K562 (cell line): ENCODE results near the gene LHX5. TPM values are rescaled to one million over a fixed set of nuclear protein-coding genes. Genes with fewer than 3 reads are reported as not detected.

Experiments
- AFF1 ChIP-seq, 2 experiments: fragments of 450-650 bp; IDR thresholded peaks; 2 replicates each; pipeline ENCODE4 v1.6.1; 2018; ENCODE audit warnings: mild to moderate bottlenecking in 2 of 2, low read depth in 1 of 2; ENCODE audit not compliant: partially characterized antibody in 2 of 2
- ARID1B ChIP-seq: fragments of 450-650 bp; IDR thresholded peaks from 2 replicates; pipeline ENCODE4 v1.6.1; 2016; ENCODE audit warnings: antibody characterized with exemption, mild to moderate bottlenecking, inconsistent platforms
- ATF1 ChIP-seq, 2 experiments: fragments of 450-650 bp in 1 of 2; IDR thresholded peaks; 2 replicates each; pipeline ENCODE4 v1.6.1; 2016; ENCODE audit warnings: missing compliant biosample characterization in 1 of 2, missing genetic modification characterization in 1 of 2
- CBFA2T2 ChIP-seq: fragments of 450-650 bp; conservative IDR thresholded peaks from 2 replicates; pipeline ENCODE4 v1.6.1; 2017; ENCODE audit warnings: mild to moderate bottlenecking
- DNMT1 ChIP-seq: fragments of 450-650 bp; IDR thresholded peaks from 2 replicates; pipeline ENCODE4 v1.6.1; 2016; ENCODE audit warnings: antibody characterized with exemption, mild to moderate bottlenecking
- ELF2 ChIP-seq: fragments of 250-450 bp; sonication (Bioruptor Pico); IDR thresholded peaks from 2 replicates; pipeline ENCODE4 v1.5.0; 2021; ENCODE audit warnings: mild to moderate bottlenecking
- FOXP1 ChIP-seq: sonication (generic); formaldehyde crosslinking; IDR thresholded peaks from 2 replicates; pipeline ENCODE4 v1.8.0; 2022; ENCODE audit warnings: mild to moderate bottlenecking, missing genetic modification reagents
- GABPB1 ChIP-seq: sonication (generic); formaldehyde crosslinking; IDR thresholded peaks from 2 replicates; pipeline ENCODE4 v1.8.0; 2022; ENCODE audit warnings: mild to moderate bottlenecking, missing genetic modification reagents
- JUN ChIP-seq, 2 experiments: sonication (generic) in 1 of 2; formaldehyde crosslinking in 1 of 2; IDR thresholded peaks; 2 replicates each; pipeline versions ENCODE4 v1.6.1 to v1.8.0; 2012 to 2022; ENCODE audit warnings: borderline replicate concordance in 2 of 2, mild to moderate bottlenecking in 2 of 2, improper control_type of control experiment in 1 of 2, low read depth in 1 of 2, low read length in 1 of 2, missing genetic modification reagents in 1 of 2
- MAFG ChIP-seq: fragments of 450-650 bp; conservative IDR thresholded peaks from 2 replicates; pipeline ENCODE4 v1.6.1; 2016; ENCODE audit warnings: missing genetic modification characterization, missing compliant biosample characterization
- MNT ChIP-seq, 2 experiments: fragments of 450-650 bp; conservative IDR thresholded peaks; 2 replicates each; pipeline ENCODE4 v1.6.1; 2017; ENCODE audit warnings: mild to moderate bottlenecking in 2 of 2, moderate library complexity in 2 of 2
- RAD21 ChIP-seq, 2 experiments: fragments of 250-450 bp in 1 of 2; fragments of 450-650 bp in 1 of 2; sonication (Bioruptor Pico) in 1 of 2; formaldehyde crosslinking in 1 of 2; IDR thresholded peaks in 1 of 2; conservative IDR thresholded peaks in 1 of 2; 2 replicates each; pipeline versions ENCODE4 v1.4.0 to v1.8.0; 2020 to 2022; ENCODE audit warnings: mild to moderate bottlenecking in 2 of 2, moderate library complexity in 1 of 2
- RCOR1 ChIP-seq, 2 experiments: IDR thresholded peaks; 2 replicates each; pipeline ENCODE4 v1.6.1; 2012; ENCODE audit warnings: low read depth in 2 of 2, low read length in 2 of 2, borderline replicate concordance in 1 of 2, improper control_type of control experiment in 1 of 2
- ZBTB2 ChIP-seq: fragments of 450-650 bp; IDR thresholded peaks from 2 replicates; pipeline ENCODE4 v1.6.1; 2016; ENCODE audit warnings: antibody characterized with exemption
- ZNF197 ChIP-seq: fragments of 200-800 bp; sonication (Bioruptor generic); IDR thresholded peaks from 2 replicates; pipeline ENCODE4 v1.6.1; 2016; ENCODE audit warnings: low read depth, missing genetic modification characterization, missing compliant biosample characterization
- ZNF384 ChIP-seq: IDR thresholded peaks from 2 replicates; pipeline ENCODE4 v1.6.1; 2012; ENCODE audit warnings: low read depth, low read length, improper control_type of control experiment
- ZNF583 ChIP-seq: fragments of 250-450 bp; sonication (Bioruptor Pico); IDR thresholded peaks from 2 replicates; pipeline ENCODE4 v1.4.0; 2020
- ZNF707 ChIP-seq: fragments of 250-450 bp; sonication (Bioruptor Pico); conservative IDR thresholded peaks from 2 replicates; pipeline ENCODE4 v1.8.0; 2022; ENCODE audit warnings: inconsistent platforms, mild to moderate bottlenecking, moderate library complexity
- polyA plus RNA-seq, 8 experiments: library from polyadenylated mRNA; depleted of rRNA in 4 of 8; stranded (reverse) in 5 of 8; unstranded in 3 of 8; fragments of >200 nt; fragmentation: Nextera tagmentation in 2 of 8; fragmentation: Illumina TruSeq in 1 of 8; extraction: Ambion mirVana in 2 of 8; extraction: Trizol in 1 of 8; gene quantifications; 2 replicates each; pipeline versions ENCODE4 v1.2.1 to v1.2.3, GENCODE V29; 2011 to 2014; ENCODE audit warnings: inconsistent platforms in 1 of 8, missing spikeins in 1 of 8
- total RNA-seq, 7 experiments: library from RNA; depleted of rRNA in 6 of 7; stranded (reverse); fragments of >200 nt in 6 of 7; fragmentation: Illumina TruSeq in 2 of 7; extraction: Trizol in 2 of 7; gene quantifications; 2 replicates each; pipeline versions ENCODE4 v1.2.1 to v1.2.3, GENCODE V29; 2011 to 2021; ENCODE audit warnings: low replicate concordance in 1 of 7

The LHX5 gene
- total and polyA plus RNA-seq, 9 of the 15 experiments (the other 6 are each of a cell fraction or from before 2014, with no cell fraction given) = 0.04 to 0.17 (median 0.05) TPM; not detected in 6

- TF ChIP-seq DNMT1 = no peak
- peak in 1 of 2 experiments; percentile 31; a peak in 2 of 4 replicates for TF ChIP-seq RAD21 (CRISPR knock-in tag; conservative IDR thresholded peaks at IDR 0.05 in 1 of 2, IDR thresholded peaks at IDR 0.05 in 1 of 2)
- 0 out of 4 replicates have a peak, but pooled peaks of 1 of the 2 experiments have one; percentile 24 for TF ChIP-seq MNT (conservative IDR thresholded peaks at IDR 0.05)
- TF ChIP-seq ZNF384 = peak; percentile 92
- peak; percentile 40; the same call in 1 of the 2 replicates for TF ChIP-seq GABPB1 (CRISPR knock-in tag)
- TF ChIP-seq ZNF583 (CRISPR knock-in tag) = peak; percentile 64; the same call in 1 of the 2 replicates
- TF ChIP-seq FOXP1 (CRISPR knock-in tag) = no peak
- TF ChIP-seq ARID1B = peak; percentile 32; the same call in 1 of the 2 replicates
- TF ChIP-seq CBFA2T2 = peak; percentile 27
- no peak for TF ChIP-seq ZBTB2
- peak; percentile 48 for TF ChIP-seq MAFG (tag)
- no peak for TF ChIP-seq ZNF707 (CRISPR knock-in tag)
- no peak for TF ChIP-seq ELF2 (CRISPR knock-in tag)
- TF ChIP-seq ZNF197 = peak; percentile 50; the same call in 1 of the 2 replicates
- TF ChIP-seq JUN (IDR thresholded peaks at IDR 0.05; ENCODE audit: borderline replicate concordance, low read depth, low read length) = peak; percentile 73; the same call in 1 of the 2 replicates
- TF ChIP-seq JUN (CRISPR knock-in tag; IDR thresholded peaks at IDR 0.05; ENCODE audit: borderline replicate concordance) = no peak
- no peak for TF ChIP-seq ATF1 (CRISPR knock-in tag; IDR thresholded peaks at IDR 0.05)
- TF ChIP-seq ATF1 (tag; IDR thresholded peaks at IDR 0.05) = peak; percentile 49
- TF ChIP-seq RCOR1 (IDR thresholded peaks at IDR 0.05; ENCODE audit: borderline replicate concordance in 1 of 2, low read depth in 2 of 2, low read length in 2 of 2) = peak in 1 of 2 experiments; percentile 42; a peak in 1 of 4 replicates
- peak in 1 of 2 experiments; percentile 58 for TF ChIP-seq AFF1 (IDR thresholded peaks at IDR 0.05; ENCODE audit: low read depth in 1 of 2, partially characterized antibody in 2 of 2)
Measured at GRCh38 chr12:113416091-113416754, 55.4 kb downstream of the LHX5 start (continued).
